Measurements from ENCODE around the gene TBC1D12.

TBC1D12 gene

DNA sequence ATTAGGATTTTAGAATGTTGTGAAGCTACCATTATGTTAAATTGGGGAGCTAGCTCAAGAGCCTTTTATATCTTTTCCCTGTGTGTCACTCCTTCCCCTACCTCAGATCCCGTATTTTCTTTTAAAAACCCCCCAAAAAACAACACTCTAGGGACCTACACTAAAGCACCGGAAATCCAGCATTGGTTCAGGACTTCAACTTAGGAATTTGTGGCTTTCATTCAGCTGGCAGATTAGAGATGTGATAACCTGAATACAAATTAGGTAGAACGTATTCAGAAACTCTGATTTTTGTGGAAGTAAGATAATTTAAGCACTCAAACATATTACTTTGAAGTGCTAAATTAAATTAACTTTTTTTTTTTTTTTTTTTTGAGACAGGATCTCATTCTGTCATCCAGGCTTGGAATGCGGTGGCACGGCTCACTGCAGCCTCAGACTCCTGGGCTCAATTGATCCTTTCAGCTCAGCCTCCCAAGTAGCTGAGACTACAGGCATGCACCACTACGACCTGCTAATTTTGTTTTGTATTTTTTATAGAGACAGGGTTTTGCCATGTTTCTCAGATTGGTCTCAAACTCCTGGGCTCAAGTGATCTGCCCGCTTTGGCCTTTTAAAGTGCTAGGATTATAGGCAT, 6.8 kb downstream of the TBC1D12 start:
- DNase-seq = no peak

- no peak for DNase-seq
Measured at GRCh38 chr10:94411304-94411703, 9.0 kb downstream of the TBC1D12 start.

DNA sequence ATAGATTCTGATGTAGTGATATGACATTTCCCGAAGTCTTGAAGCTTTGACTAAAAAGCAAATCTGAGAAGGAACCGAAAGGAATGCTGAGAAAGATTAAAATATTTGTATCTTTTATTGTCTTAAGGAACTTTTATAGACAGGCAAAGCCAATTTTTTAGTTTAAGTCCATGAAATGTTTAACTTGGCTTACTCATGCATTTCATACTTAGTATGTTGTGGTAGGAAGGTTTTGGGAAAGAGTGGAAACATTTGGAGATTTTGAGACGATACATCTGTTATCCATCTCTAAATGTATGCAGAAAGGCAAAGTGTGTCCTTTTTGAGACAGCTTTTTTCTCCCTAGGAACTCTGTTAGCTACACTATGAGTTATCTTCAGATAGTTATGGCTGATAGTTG, 10.1 kb downstream of the TBC1D12 start:
- DNase-seq = no peak

- no peak for DNase-seq
Measured at GRCh38 chr10:94413361-94413760, 11.0 kb downstream of the TBC1D12 start.

- no peak for DNase-seq
Measured at GRCh38 chr10:94416896-94417295, 14.6 kb downstream of the TBC1D12 start.

- no peak for DNase-seq
Measured at GRCh38 chr10:94417321-94417720, 15.0 kb downstream of the TBC1D12 start.

DNA sequence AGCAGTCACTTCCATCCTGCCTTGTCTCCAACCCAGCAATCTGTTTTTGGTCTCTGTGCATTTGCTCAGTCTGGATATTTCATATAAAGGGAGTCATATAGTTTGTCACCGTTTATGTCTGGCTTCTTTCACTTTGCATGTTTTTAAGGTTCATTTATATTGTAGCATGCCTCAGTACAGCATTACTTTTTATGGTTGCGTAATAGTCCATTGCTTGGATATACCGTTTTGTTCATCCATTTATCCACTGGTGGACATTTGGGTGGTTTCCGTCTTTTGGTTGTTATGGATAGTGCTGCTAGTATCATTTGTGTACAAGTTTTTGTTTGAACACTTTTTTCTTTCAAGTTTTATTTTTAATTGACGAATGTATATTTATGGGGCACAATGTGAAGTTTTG, 18.2 kb downstream of the TBC1D12 start:
- no peak for DNase-seq

- DNase-seq = no peak
Measured at GRCh38 chr10:94420998-94421528, 18.7 kb downstream of the TBC1D12 start.

GRCh38 chr10:94423627-94424026, 21.3 kb downstream of the TBC1D12 start:
- no peak for DNase-seq

GRCh38 chr10:94424714-94425337, 22.5 kb downstream of the TBC1D12 start:
- no peak for DNase-seq

DNA sequence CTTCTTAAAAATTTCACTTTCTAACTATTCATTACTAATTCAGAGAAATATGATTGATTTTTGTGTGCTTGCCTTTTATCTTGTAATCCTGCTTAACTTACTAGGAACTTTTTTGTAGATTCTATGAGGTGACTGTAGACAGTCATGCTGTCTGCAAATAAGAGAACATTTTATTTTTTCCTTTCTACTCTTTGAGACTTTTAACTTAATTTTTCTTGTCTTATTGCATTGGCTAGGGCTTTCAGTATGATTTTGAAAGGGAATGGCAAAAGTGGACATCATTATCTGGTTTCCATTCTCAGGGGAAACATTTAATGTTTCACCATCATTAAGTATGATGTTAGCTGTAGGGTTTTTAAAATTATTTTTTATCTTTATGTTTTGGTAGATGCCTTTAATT, 23.6 kb downstream of the TBC1D12 start:
- DNase-seq = no peak

GRCh38 chr10:94427166-94427565, 24.8 kb downstream of the TBC1D12 start:
- no peak for DNase-seq

- no peak for DNase-seq
Measured at GRCh38 chr10:94428766-94429707, 26.7 kb downstream of the TBC1D12 start.

DNA sequence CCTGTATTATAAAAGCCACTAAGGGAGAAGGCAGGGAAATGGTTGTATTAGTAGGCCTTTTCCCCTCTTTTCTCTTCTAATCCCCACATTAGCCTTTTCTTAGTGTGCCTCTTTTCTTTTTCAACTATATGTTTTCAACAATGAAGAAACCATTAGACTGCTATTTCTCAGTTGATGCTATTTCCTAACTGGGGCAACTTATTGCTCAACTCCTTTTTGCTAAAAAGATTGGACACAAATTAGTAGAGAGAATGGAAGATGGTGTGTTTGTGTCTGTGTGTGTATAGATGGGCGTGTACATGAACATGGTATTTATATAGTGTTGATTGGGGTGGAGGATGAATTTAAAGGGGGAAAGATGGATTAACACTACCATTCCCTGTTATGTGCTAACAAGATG, 28.4 kb downstream of the TBC1D12 start:
- DNase-seq = no peak

DNA sequence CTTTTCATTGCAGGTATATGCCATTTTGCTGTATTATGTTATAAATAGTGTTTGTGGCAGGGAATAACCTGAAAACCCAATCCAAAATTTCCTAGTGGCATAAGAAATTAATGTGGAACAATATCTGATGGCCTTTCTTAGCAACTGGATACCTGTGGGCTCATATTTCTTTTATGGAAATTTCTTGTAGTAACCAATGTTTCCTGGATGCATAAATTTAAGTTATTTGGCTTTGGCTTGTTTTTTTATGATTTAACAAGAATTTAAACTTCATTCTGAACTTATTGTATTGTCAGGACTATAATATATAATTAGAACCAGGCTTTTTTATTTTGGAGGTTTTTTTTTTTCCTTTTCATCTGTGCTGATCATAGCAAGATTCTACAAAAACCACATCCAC, 30.1 kb downstream of the TBC1D12 start:
- no peak for DNase-seq

DNA sequence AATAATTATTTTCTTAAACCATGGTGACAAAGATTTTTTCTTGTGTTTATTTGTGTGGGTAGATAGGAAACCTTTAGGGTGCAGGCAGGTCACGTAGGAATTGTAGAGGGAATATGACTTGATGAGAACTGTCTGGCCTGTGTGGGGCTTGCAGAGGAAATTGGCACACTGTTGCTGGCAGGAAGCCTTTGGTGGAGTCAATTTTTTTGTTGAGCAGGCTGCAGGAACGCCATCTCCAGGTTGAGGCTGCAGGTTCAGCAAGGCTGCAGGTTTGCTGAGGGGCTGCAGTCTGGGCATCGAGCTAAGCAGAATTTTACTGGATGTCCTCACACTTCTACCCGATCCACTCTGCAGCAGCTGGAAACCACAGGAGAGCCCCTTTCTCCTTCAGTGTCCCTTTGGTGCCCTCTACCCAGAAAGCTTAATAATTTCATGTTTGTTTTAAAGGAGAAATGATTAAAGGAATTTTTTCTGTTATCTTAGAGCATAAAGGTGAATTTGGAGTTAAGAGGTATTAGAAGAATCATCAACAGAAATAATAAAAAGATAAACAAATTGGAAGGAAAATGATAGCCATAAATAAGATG, 37.0 kb downstream of the TBC1D12 start:
- DNase-seq = no peak

DNA sequence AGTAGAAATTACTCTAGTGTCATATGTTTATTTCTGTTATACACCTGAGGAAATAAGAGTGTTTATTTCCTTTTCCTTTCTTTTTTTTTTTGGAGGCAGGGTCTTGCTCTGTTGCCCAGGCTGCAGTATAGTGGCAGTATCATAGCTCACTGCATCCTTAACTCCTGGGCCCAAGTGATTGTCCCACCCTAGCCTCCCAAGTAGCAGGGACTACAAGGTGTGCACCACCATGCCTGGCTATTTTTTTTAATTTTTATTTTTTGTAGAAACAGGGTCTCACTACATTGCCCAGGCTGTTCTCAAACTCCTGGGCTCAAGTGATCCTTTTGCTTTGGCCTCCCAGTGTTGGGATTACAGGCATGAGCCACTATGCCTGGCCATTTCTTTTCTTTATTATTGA, 37.8 kb downstream of the TBC1D12 start:
- no peak for DNase-seq

DNA sequence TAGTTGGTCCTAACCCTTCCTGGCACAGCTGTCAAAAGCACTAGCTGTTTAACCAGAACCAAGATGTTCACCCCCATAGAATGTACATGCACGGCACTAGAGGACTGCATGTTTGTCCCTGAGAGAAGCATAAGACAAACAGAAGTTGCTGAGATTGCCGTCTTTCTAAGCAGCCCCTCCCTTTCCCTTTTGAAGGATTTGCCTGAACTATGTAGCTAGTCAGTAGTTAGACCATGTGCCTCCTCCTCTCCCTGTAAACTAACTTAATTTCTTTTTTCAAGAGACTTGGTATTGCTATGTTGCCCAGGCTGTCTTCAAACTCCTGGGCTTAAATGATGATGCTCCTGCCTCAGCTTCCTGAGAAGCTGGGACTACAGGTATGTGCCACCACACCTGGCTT, 40.7 kb downstream of the TBC1D12 start:
- DNase-seq = no peak

GRCh38 chr10:94443549-94443948, 41.2 kb downstream of the TBC1D12 start:
- DNase-seq = no peak

DNA sequence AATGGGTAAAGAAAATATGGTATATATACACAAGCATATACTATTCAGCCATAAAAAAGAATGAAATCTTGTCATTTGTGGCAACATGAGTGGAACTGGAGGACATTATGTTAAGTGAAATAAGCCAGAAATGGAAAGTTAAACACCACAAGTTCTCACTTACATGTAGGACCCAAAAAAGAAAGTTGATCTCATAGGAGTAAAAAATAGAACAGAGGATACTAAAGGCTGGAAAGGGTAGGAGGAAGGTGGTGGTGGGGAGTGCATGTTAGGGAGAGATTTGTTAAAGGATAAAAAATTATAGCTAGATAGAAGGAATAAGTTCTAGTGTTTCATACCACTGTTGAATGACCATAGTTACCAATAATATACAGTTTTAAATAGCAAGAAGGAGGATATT, 48.4 kb downstream of the TBC1D12 start:
- DNase-seq = no peak

- no peak for DNase-seq
Measured at GRCh38 chr10:94451883-94452519, 49.7 kb downstream of the TBC1D12 start.

DNA sequence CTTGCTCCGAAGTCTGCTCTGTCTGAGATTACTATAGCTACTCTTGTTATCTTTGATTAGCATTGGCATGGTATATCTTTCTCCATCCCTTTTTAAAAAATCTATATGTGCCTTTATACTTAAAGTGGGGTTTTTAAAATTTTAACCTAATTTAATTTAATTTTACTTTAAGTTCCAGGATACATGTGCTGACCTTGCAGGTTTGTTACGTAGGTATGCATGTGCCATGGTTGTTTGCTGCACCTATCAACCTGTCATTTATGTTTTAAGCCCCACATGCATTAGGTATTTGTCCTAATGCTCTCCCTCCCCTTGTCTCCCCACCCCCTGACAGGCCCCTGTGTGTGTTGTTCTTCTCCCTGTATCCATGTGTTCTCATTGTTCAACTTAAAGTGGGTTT, 54.6 kb downstream of the TBC1D12 start:
- no peak for DNase-seq

- DNase-seq = no peak
Measured at GRCh38 chr10:94459385-94459784, 57.0 kb downstream of the TBC1D12 start.
